ENCODE data around the gene RPS27.

DNA sequence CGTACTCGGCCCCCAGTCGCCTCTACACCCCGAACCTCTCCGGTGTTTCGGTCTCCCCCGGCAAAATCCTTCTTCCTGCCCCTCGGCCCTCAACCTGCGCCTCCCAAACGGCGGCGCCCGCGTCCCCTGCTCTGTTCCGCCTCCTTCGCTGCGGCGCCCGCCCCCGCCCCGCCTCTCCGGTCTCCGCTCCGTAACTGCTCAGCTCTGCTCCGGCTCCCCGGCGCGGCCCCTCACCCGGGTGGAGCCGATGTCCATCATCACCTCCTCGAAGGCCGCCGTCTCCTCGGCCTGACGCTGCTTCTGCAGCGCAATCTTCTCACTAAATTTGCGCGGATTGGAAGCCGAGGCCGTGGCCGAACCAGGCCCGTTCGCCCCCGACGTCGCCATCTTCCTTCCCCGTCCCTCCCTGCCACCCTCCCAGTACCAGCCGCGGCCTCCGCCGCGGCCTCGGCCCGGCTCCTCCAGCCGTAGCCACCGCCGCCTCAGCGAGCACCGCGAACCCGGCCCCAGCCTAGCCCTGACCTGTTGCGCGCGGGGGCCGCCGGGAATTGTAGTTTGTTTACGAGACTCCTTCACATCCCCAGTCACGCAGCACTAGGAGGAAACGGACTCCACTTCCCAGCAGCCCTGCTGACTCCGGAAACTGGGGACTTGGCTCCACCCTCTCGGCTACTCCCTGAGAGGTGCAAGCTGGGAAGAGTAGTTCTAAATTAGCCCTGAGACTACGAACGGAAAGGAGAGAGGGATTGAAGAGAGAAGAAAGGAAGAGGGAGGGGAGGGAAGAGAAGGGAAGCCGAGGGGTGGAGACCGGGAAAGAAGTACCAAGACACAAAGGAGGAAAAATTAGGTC is 32.2 kb upstream of the RPS27 start, which contains the start of gene CRTC2:
- TF ChIP-seq POLR2A (IDR thresholded peaks at IDR 0.05) = peak in 3 of 4 donors; percentile 58 to 85 (median 59)
- TF ChIP-seq, protein P1, sequence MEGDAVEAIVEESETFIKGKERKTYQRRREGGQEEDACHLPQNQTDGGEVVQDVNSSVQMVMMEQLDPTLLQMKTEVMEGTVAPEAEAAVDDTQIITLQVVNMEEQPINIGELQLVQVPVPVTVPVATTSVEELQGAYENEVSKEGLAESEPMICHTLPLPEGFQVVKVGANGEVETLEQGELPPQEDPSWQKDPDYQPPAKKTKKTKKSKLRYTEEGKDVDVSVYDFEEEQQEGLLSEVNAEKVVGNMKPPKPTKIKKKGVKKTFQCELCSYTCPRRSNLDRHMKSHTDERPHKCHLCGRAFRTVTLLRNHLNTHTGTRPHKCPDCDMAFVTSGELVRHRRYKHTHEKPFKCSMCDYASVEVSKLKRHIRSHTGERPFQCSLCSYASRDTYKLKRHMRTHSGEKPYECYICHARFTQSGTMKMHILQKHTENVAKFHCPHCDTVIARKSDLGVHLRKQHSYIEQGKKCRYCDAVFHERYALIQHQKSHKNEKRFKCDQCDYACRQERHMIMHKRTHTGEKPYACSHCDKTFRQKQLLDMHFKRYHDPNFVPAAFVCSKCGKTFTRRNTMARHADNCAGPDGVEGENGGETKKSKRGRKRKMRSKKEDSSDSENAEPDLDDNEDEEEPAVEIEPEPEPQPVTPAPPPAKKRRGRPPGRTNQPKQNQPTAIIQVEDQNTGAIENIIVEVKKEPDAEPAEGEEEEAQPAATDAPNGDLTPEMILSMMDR (IDR thresholded peaks at IDR 0.05) = peak in 1 of 6 experiments; percentile 16

Measured in esophagus squamous epithelium (tissue), 4 donors.